Measurements from ENCODE around the gene MAP3K3.

The MAP3K3 gene

DNA sequence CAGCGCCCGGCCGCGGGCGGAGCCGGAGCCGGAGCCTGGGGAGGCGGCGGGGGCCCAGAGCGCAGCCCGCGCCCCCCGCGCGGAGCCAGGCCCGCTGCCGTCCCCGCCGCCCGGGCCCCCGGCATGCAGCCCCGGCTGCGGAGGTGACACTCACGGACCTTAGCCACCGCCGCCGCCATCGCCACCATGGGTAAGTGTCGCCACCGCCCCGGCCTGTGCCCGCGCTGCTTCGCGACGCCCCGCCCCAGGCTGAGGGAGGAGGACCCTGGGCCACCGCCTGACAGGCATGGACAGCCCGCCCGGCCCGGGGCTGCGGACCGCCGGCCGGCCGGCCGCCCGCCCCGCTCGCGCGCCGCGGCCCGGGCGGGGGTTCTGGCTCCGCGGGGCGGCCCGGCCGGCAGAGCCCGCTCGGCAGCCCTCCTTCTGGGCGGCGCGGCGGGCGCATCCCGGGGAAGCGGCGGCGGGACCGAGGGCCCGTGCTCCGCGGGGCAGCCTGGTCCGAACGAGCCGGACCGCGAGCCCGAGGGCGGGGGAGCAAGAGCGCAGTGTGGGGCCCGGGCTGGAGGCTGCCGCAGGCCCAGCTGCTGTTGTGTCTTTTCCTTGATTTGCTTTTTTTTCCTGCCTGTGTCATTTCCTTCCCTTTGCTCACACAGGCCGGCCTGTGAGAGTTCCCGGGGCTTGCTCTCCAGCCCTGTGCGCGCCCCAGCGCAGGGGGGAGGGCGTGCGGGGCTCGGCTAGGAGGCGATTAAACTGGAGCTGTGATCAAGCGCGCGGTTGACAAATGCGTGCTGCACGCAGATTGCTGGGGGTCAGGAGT is 565 bp downstream of the MAP3K3 start:
- DNase-seq = peak; percentile 44 to 56

DNA sequence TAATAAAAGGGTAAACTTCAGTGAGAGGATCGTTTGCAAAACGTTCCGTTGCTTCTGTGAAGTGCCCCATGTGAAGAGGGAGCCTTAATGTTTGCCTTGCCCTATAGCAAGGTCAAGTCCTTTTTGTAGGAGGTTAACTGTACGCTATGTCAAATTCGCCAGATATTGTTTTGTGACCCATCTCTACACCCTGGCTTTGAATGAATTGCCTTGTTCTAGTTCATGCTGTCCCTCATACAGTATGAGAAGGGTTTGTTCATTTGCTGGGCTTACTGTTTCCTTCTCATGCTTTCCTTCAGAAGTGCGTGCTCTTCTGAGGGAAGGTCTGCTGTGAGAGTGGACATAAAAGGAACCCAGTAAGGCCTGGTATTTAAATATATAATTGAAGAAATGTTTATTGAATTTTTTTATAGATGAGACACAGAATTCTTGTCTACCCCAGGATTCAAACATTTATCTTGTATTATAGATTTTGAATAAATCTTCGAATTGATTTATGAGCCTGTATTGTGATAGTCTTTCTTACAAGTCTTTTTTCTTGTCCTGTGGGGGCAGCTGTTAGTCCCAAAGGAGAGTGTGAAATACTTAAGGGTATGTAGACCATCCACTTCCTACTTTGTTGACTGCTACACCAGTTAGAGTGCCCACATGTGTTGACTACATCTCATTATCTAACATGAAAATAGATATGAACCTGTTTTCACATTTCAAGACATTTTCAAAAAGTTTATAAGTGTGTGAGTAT is 1.7 kb downstream of the MAP3K3 start:
- DNase-seq = no peak

DNA sequence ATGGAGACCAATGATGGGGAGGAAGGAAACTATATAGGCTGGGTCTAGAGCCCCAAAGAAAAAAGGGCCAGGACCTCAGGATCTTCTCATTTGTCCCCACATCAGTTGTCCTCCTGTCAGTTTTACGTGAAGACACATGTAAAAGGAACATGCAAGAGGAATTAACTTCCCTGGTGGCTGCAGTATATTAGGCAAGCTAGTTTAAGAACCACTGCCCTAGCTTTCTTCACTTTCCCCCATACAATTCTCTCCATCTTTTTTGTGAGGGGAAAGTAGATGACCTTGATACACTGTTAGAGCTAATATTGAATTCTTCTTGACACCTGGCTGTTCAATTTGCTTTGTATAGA is 2.3 kb downstream of the MAP3K3 start:
- DNase-seq = no peak

DNA sequence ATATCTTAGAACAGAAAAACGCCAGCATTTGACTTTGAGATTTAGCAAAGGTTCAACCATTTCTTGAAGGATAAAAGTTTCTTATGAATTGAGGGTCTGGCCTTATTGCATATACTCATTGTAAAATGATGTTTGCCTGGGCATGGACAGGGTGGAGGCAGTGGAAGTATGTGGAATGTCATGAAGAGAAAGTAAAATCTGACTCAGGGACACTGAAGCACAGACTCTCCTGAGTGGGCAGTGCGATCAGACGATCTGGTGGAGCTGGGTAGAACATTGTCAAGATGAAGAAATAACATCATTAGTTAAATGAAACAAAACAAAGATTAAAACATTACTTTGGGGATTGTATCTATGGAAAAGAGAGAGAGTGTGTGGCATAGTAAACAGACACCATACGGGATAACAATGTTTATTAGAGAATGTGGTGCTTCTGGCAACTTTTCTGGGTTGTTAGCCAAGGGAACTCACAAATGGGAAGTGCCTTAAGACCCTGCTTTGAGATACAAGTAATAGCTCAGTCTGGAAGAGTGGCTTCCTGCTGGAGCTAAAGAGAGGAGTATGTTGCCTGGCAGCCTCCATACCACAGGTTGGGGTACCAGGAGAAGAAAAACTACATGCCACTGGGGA is 4.4 kb downstream of the MAP3K3 start:
- no peak for DNase-seq

DNA sequence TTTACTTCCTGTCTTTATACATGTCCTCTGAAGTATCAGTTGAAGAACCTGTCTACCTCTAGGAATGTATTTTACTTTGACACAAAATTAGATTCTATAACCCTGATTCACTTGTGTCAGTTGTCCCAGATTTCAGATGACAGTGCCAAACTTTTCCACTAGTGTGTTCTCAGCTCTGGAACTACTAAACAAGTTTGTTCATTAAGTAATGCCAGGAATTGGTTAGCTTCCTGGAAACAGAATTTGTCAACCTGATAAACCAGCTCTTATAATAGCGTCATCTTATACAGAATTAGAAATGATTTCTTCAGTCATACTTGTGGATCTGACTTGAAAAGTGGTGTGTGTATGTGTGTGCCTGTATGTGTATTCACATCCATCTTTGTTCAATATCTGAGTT is 7.4 kb downstream of the MAP3K3 start:
- DNase-seq = no peak

DNA sequence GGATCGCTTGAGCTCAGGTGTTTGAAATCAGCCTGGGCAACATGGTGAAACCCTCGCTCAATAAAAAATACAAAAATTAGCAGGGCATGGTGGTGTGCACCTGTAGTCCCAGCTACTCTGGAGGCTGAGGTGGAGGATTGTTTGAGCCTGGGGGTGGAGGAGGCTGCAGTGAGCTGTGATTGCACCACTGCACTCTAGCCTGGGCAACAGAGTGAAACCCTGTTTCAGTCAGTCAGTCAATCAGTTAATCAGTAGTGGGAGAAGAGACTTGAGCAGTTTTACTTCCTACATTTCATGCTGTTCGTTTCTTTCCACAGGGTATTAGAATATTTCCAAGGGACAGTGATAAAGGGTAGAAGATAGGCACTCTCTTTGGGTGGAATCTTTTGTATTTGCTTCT is 8.8 kb downstream of the MAP3K3 start:
- DNase-seq = no peak

DNA sequence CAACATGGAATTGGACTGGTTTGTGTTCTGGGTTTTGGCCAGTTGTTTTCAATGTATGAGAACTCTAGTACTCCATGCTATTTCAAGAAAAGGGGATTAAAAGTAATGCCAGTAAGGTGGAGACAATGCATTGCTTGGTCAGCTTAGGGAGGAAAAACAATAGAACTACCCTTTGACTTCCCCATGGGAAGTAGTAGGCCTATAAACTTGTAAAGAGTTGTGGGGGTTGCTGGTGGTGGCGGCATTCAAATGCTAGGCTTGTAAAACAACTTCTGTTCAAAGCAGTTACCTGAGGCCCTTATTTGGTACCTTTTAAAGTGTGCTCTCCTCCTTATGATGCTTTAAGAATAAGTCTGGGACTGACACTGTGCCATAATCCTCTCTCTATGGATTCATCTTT is 9.4 kb downstream of the MAP3K3 start:
- no peak for DNase-seq

DNA sequence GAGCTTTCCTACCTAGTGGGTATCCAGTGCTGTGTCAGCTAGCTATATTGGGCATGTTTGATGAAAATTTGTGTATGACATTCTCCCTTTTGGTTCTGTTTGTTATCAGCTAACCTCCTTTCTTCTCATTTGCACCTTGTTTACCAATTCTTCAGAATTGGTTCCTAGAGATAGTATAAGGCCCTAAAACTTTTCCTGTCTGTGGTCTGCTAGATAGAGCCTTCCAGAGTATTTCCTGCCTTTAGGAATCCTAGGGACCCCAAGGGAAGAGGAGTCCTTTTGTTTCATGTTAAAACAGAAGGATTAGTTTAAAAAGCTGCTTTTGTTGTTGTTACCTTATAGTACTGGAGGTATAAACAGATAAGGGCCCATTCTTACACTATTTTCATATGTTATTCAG is 11.5 kb downstream of the MAP3K3 start:
- DNase-seq = no peak

DNA sequence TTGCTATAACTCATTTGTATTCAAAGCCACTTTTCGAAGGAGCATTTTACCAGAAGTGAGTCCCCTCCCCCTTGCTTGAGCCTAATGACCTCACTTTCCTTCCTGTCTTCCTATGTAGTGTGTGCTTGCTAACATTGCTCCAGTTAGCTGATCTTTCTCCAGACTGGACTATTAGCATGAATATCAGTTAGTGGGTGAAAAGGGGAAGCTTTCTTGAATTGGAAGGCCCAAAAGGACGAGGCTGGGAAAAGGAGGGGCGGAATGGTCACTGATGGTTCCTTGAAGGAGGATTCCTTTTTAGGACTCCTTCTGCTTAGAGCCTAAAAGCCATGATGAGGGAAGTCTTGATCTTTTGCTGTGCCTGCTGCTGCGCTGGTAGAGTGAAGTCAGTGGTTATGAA is 11.9 kb downstream of the MAP3K3 start:
- DNase-seq = no peak

DNA sequence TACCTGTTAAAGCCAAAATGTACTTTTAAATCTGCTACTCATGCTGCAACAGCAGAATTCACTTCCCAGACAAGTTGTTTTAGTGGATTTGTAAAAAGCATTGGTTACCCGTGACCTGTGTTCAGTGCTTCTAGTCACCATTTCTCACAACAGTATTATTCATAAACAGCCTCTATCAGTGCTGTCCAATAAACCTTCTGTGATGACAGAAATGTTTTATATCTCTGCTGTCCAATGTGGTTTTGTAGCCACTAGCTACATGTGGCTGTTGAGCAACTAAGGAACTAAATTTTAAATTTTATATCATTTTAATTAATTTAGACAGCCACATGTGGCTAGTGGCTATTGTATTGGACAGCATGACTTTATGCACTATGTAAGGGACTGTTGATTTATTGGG is 12.6 kb downstream of the MAP3K3 start:
- DNase-seq = no peak

DNA sequence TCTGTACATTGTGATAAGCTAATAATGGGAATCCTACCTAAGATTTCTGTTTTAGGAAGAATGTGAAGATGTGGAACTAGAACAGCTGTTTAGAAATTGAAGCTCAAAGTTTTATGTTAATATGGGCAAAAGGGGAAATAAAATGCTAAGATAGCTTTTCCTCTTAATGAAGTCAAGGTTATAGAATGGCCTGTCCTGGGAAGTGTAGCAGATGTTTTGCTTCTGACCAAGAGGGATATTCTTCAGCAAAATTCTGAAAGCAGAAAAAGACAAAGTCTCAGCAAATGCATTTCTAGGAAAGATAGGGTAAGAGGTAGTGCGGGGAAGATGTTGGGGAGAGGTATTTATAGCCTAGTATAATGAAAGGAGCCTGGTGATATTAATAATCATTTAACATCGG is 13.1 kb downstream of the MAP3K3 start:
- no peak for DNase-seq

DNA sequence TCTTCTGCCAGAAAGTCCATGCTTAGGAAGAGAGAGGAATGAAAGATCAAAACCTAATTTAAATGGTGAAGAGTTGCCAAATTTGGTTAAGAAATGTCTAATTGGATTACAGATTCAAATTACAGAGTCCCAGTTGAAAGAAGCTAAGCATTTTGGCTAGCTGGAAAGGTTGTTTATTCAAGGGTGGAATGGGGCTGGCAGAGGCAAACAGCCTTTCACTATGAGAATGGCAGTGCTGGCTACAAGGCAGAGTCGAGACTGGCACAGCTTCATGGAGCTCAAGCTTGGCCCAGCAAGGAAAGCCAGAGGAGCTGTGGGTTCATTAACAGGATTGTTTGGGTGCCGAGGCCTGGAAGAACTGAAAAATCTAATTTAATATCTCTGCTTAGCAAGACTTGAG is 13.6 kb downstream of the MAP3K3 start:
- DNase-seq = no peak

DNA sequence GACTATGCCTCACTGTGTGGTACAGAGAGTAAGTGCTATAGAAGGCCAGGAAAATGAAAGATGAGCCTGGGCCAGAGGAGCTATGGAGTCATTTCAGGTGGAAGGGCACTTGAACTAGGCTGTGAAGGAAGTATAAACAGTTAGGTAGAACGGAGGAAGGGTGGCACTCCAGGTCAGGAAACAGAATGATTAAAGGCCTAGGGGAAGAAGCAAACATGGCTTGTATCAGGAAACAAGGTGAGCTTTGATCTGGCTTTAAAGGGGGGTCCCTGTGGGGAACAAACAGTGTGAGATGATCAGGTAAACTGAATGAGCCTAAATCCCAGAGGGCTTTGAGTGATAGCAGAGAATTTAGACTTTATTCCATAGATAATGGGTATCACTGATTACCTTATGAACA is 16.9 kb downstream of the MAP3K3 start:
- DNase-seq = no peak

DNA sequence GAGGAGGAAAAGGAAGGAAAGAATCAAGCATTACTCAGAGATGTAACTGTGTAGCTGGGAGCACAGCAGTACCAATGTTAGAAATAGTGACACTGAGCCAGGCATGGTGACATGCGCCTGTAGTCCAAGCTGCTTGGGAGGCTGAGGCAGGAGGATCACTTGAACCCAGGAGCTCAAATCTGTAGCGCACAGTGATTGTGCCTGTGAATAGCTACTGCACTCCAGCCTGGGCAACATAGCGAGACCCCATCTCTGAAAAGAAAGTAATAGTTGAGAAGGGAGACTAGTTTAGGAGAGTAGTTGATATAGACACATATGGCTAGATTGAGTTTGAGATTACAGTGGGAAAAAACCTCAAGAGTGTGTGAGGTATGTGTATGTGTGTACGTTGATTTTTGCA is 17.8 kb downstream of the MAP3K3 start:
- no peak for DNase-seq

DNA sequence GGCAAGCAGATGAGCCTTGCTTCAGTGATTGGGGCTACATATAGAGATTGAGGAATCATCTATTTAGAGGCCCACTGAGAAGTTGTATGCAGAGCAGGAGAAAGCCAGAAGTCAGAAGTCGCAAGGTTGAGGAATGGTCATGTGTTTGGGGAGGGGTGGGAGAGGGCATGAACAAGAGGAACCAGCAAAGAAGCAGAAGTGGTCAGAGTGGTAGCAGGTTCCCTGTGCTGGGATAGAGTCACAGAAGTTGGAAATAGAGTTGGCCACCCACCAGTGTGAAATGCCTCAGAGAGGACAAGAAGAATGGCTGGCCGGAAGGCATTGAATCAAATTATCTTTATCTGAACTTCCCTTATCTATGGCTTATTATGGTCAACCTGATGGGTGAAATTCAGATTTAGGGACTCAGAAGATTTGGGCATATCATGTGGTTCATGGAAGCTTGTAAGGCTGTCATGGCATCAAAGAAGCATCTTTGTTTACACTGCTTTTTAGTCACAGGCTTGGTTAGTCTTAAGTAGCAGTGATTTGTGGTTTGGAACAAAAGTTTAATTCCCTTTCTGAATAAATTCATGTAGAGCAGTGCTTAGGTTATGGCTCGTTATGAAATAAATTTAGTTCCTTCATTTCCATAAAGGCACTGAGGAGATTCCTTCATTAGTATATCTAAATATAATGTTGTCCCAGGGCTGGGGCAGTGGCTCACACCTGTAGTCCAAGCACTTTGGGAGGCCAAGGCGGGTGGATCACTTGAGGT is 19.7 kb downstream of the MAP3K3 start:
- peak in 1 of 2 donors; percentile 52 for DNase-seq

DNA sequence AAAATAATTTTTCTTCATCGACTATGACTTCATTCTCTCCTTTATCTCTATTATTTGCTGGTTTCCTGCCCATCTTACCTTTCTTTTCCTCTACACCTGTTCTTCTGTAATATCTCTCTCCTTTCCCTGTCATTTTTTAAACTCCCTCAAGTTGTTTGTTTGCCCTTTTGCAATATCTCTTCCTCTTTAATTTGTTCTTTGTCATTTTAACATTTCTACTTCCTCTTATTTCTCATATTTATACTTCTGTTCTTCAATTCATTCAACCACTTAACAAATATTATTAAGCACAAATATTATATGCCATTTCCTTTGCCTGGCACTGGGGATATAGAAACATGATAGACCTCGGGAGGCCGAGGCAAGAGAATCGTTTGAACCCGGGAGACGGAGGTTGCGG is 22.6 kb downstream of the MAP3K3 start:
- no peak for DNase-seq

DNA sequence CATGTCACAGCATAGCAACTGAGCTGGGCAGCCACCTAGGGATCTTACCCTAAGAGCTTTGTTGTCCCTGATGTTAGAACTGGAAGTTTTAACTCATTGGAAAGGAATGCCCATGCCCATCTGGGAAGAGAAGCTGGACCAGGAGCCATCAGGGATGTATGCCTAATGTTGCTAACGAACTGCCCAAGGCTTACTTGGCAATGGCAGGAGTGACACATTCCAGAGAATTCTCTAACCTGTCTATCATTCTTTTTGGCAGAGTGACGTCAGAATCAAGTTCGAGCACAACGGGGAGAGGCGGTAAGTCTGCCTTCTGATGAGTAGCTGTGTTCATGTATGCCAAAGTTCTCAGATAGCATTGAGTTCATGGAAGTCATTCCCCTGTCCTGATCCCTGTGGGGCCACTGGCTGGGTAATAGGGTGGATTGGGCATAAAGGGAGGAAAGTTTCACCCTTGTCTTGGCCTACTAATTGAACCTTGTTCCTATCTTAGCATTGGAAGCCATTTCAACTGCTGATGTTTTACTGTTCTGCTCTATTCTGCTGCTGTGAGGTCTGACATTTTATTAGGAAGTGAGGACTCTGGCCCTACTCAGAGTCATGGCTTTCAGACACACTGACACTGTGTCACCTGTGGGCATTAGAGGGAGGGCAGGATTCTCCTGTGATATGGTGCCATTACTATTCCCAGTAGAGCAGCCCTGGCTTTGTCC is 23.7 kb downstream of the MAP3K3 start:
- no peak for DNase-seq

DNA sequence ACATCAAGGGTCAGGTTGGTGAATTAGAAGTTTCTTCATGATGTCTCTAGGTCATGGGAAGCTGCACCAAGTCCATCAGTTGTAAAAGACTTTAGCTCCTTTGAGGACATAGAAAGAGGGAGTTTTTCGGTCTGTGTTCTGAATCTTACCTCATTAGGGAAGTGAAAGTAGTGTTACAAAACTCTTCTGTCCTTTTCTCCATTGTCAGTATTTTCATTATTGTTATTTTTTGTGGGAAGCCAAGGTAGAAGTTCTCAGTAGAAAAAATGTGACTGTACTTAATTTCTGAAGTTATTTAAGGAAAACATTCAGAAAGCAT is 24.2 kb downstream of the MAP3K3 start:
- DNase-seq = no peak

DNA sequence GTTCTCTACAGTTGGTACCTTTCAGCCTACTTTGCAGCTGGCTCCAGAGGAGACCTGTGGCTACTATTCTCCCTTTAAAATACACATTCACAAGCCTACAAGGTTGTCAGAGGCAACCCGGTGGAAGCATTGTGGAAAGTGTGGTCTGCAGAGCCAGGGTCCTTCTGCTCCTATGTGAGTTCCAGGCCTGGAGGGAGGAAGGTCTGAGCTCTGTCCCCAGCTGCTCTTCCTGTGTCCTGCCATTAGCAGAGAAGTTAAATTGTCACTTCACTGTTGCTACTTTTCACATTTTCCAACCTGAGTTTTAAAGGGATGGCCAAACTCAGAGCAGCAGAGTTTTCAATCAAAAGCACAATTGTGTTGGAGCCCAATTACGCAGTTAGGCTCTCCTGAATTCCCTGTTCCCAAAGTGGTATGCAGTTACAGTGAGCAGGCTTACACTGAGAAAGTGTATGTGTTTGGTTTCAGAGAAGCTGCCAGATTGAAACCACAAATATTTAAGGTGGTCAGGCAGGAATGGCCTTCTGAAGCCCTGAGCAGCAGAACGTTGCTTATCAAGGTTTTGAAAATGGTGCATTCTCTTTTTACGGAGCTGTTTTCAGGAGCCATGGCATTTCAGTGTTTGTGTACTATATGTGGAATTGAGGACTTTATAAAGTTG is 25.0 kb downstream of the MAP3K3 start:
- DNase-seq = no peak

DNA sequence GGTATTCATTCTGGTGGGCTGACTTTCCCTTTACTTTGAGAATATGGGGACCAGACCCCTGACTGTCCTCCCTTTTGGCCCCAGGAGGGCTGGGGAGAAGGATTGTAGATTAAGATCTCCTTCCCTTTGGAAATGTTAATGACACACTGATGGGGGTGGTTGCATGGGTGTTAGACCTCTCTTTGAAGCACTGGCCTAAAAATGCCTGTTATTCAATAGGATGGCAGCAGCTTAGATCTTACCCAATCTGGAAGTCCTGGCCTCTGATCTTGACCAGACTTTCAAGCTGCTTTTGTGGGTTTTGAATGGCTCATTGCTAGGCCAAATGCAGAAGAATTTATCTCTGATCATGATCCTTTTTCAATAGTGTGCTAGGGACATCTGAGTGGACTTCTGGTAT is 25.7 kb downstream of the MAP3K3 start:
- no peak for DNase-seq

DNA sequence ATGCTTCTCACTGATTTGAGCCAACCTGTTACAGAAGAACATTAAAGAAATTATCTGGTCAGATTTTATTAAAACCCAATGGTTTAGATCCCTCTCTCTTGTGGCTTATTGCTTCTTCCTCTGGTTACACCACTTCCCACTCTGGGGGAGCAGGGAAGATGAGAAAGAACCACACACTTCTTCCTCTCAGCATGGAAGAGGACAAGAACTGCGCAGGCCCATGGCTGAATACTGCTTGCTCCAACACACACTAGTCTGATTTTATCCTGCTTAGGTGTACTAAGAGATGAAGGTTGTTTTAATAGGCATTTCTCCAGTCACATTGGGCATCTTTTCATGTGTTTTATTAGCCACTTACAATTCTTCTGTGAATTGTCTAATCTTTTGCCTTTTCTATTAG is 27.6 kb downstream of the MAP3K3 start:
- no peak for DNase-seq

DNA sequence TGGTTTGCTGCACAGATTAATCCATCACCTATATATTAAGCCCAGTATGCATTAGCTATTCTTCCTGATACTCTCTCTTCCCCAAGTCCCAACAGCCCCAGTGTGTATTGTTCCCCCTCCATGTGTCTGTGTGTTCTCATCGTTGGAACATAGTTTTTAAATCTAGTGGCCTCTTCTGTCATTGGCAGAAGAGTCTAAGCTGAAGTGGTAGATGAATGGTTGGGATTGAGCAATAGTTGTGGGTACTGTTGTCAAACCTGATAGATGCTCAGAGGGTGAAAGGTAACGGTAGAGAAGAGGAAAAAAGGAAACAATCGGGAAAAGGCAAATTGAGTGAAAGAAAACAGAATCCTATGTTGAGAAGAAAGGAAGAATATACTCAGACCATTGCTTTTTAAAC is 29.9 kb downstream of the MAP3K3 start:
- no peak for DNase-seq

All from CD4-positive, alpha-beta T cell treated with Interleukin-4 for 1 hour (primary cell).